Natural killer cell (primary cell): ENCODE data around the gene PTPRM. TPM values are rescaled to one million over a fixed set of nuclear protein-coding genes. Genes with fewer than 3 reads are reported as not detected.

Source experiments
- ATAC-seq, 3 donors: fragments of 150-1000 bp in 2 of 3; fragments of 200-7000 bp in 1 of 3; cut with Tn5 transposase; 1 replicate in 1 of 3; 2 replicates in 2 of 3; pipeline ENCODE4 v1.10.0; 2021; ENCODE audit warnings: mild to moderate bottlenecking in 2 of 3, moderate library complexity in 2 of 3
- DNase-seq, 2 donors: peaks; one replicate each; pipeline versions ENCODE4 v3.0.0 to v3.0.0-alpha.2; 2013 to 2021; ENCODE audit warnings: mixed read lengths in 1 of 2
- H3K27ac ChIP-seq: one replicate; pipeline ENCODE4 v1.5.1; 2013; ENCODE audit warnings: mild to moderate bottlenecking, low read length
- H3K27me3 ChIP-seq: one replicate; pipeline ENCODE4 v1.6.1; 2013; ENCODE audit warnings: low read length; ENCODE audit not compliant: control insufficient read depth, insufficient read depth
- H3K36me3 ChIP-seq: one replicate; pipeline ENCODE4 v1.6.1; 2013; ENCODE audit warnings: low read length; ENCODE audit not compliant: control insufficient read depth, insufficient read depth
- H3K4me1 ChIP-seq: one replicate; pipeline ENCODE4 v1.6.1; 2013; ENCODE audit warnings: low read length; ENCODE audit not compliant: control insufficient read depth, insufficient read depth
- H3K4me3 ChIP-seq: one replicate; pipeline ENCODE4 v1.5.1; 2013; ENCODE audit warnings: low read length
- H3K9me3 ChIP-seq: one replicate; pipeline ENCODE4 v1.6.1; 2013; ENCODE audit warnings: low read length; ENCODE audit not compliant: control insufficient read depth, insufficient read depth
- H3K27ac Mint-ChIP-seq, 2 donors: one replicate each; pipeline ENCODE4 v1.8.0; 2022; ENCODE audit warnings: mild to moderate bottlenecking in 2 of 2, mixed read lengths in 2 of 2, moderate library complexity in 1 of 2
- H3K27me3 Mint-ChIP-seq, 2 donors: one replicate each; pipeline ENCODE4 v1.8.0; 2022; ENCODE audit warnings: low read depth in 2 of 2, mixed read lengths in 2 of 2
- H3K36me3 Mint-ChIP-seq: one replicate; pipeline ENCODE4 v1.8.0; 2022; ENCODE audit warnings: mixed read lengths
- H3K4me1 Mint-ChIP-seq, 2 donors: one replicate each; pipeline ENCODE4 v1.8.0; 2022; ENCODE audit warnings: mixed read lengths in 2 of 2
- H3K4me3 Mint-ChIP-seq: one replicate; pipeline ENCODE4 v1.8.0; 2022; ENCODE audit warnings: mild to moderate bottlenecking, moderate library complexity, mixed read lengths
- H3K9me3 Mint-ChIP-seq, 2 donors: one replicate each; pipeline ENCODE4 v1.8.0; 2022; ENCODE audit warnings: mixed read lengths in 2 of 2
- WGBS: methylation state at CpG from one replicate; pipeline ENCODE4 v1.1.7; 2013; ENCODE audit warnings: missing lambda C conversion rate; ENCODE audit not compliant: insufficient coverage; 5-methylcytosine and 5-hydroxymethylcytosine counted together
- intact Hi-C: fragments of 100-400 bp; cut with micrococcal nuclease; formaldehyde crosslinking; loops from one replicate; pipeline ENCODE4 v1.14.2; 2022
- total RNA-seq, 4 donors: library from RNA; stranded (reverse); fragments of 120-200 nt in 1 of 4; gene quantifications; one replicate each; pipeline versions ENCODE4 v1.2.3 to v1.2.4, GENCODE V29; 2013 to 2022
- TF ChIP-seq, protein P1 (sequence below): fragments of 200-600 bp; IDR thresholded peaks from one replicate; pipeline ENCODE4 v1.8.0; 2022; ENCODE audit warnings: antibody characterized with exemption

The PTPRM gene
- total RNA-seq, 3 donors from 2014 or later (not counting 1 experiment from before 2014, with no cell fraction given) = 5.0 to 13.2 (median 12.1) TPM

DNA sequence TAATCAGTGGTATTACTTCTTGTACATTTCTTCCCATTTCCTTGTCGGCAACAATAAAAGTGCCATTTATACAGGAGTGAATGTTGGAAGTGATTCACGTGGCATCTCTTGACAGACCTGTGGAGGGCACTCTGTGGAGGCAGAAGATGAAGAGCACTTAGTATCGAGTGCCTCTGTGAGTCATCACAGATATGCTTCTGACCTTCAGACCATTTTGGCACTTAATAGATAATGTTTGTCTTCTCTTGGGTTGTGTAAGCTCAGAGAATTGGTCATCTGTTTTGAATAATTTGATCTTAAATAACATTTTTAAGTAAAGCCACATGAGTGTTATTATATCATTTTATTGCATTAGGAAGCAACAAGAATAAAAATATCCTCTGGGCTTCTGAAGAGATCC, 305.5 kb downstream of the PTPRM start:
- no peak for ATAC-seq
- H3K4me1 Mint-ChIP-seq = no peaks in the 10 kb centered on the region
- H3K9me3 Mint-ChIP-seq = peaks cover 4 to 9% of the 10 kb centered on the region in 2 donors
- H3K36me3 Mint-ChIP-seq = peaks cover 6% of the 10 kb centered on the region
- Histone ChIP-seq H3K4me3 (no peak overlapping the region), H3K27ac (no peak overlapping the region), H3K4me1 (no peaks in the 10 kb centered on the region), H3K36me3 (no peaks in the 10 kb centered on the region), H3K27me3 (no peaks in the 10 kb centered on the region), H3K9me3 (no peaks in the 10 kb centered on the region)
- intact Hi-C loops = no loop called here
- no peak for DNase-seq
- TF ChIP-seq, protein P1, sequence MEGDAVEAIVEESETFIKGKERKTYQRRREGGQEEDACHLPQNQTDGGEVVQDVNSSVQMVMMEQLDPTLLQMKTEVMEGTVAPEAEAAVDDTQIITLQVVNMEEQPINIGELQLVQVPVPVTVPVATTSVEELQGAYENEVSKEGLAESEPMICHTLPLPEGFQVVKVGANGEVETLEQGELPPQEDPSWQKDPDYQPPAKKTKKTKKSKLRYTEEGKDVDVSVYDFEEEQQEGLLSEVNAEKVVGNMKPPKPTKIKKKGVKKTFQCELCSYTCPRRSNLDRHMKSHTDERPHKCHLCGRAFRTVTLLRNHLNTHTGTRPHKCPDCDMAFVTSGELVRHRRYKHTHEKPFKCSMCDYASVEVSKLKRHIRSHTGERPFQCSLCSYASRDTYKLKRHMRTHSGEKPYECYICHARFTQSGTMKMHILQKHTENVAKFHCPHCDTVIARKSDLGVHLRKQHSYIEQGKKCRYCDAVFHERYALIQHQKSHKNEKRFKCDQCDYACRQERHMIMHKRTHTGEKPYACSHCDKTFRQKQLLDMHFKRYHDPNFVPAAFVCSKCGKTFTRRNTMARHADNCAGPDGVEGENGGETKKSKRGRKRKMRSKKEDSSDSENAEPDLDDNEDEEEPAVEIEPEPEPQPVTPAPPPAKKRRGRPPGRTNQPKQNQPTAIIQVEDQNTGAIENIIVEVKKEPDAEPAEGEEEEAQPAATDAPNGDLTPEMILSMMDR = no peak
- no peaks in the 10 kb centered on the region for H3K27me3 Mint-ChIP-seq
- no peak overlapping the region for H3K4me3 Mint-ChIP-seq
- 87% methylated on average over 3 of the region's 3 CpGs for WGBS
- H3K27ac Mint-ChIP-seq = no peak overlapping the region

DNA sequence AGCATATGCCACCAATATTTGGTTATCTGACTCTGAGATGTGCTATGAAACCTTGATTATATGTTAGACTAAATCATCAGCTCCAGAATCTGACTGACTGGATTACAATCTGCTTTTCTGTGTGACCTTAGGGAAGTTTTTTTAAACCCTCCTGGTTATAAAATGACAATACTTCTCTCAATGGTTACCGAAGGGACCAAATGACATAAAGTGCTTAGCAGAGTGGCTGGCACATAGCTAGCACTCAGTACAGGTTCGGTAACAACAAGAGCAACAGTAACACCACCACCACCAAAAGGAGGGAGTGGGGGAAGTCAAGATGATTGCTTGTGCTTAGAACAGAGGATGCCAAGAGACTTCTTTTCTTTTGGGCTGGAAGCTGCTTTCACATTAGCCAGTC, 306.2 kb downstream of the PTPRM start:
- DNase-seq = no peak
- no peaks in the 10 kb centered on the region for H3K36me3 Mint-ChIP-seq
- H3K27ac Mint-ChIP-seq = no peak overlapping the region
- no peak for ATAC-seq
- Histone ChIP-seq H3K27me3 (no peaks in the 10 kb centered on the region), H3K4me1 (no peaks in the 10 kb centered on the region), H3K4me3 (no peak overlapping the region), H3K27ac (no peak overlapping the region), H3K9me3 (no peaks in the 10 kb centered on the region), H3K36me3 (no peaks in the 10 kb centered on the region)
- H3K27me3 Mint-ChIP-seq = no peaks in the 10 kb centered on the region
- H3K4me1 Mint-ChIP-seq = no peaks in the 10 kb centered on the region
- H3K4me3 Mint-ChIP-seq = no peak overlapping the region
- H3K9me3 Mint-ChIP-seq = peaks cover 0 to 3% of the 10 kb centered on the region in 2 donors
- TF ChIP-seq, protein P1 = no peak
- intact Hi-C loops = no loop called here
- WGBS = 100% methylated on average over 1 of the region's 2 CpGs

DNA sequence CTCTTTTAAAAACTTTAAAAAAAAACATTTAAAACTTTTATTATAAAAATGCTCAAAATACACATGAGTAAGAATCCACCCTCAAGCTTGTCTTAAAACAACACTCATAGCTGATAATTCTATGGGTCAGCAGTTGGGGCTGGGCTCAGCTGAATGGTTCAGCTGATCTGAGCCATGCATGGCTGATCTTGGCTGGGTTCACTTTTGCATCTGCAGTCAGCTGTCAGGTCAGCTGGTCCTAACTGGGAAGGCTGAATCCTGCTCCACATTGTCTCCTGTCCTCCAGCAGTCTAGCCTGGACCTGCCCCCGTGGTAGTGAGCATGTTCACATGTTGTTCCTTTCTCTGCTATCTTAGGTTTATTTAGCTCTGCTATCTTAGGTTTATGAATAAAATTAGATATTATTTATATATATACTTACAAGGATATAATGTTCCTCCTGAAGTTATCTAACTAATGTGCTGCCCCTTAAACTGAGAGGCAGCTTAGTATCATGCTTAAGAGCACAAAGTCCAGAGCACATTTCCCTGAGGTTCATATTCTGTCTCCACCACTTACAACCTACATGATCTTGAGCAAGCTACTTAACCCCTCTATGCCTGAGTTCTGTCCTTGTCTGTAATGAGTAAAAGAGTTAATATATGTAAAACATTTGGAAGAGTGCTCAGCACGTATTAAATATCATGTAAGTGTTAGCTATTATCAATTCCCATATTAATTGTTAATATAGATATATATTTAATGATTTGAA, 309.4 kb downstream of the PTPRM start:
- H3K36me3 Mint-ChIP-seq = no peaks in the 10 kb centered on the region
- no peak overlapping the region for H3K4me3 Mint-ChIP-seq
- Histone ChIP-seq H3K4me3 (no peak overlapping the region), H3K4me1 (no peaks in the 10 kb centered on the region), H3K9me3 (no peaks in the 10 kb centered on the region), H3K36me3 (no peaks in the 10 kb centered on the region), H3K27ac (no peak overlapping the region), H3K27me3 (no peaks in the 10 kb centered on the region)
- H3K27ac Mint-ChIP-seq = no peak overlapping the region
- no peak for DNase-seq
- H3K4me1 Mint-ChIP-seq = no peaks in the 10 kb centered on the region
- no peak for ATAC-seq
- intact Hi-C loops = no loop called here
- H3K27me3 Mint-ChIP-seq = no peaks in the 10 kb centered on the region
- TF ChIP-seq, protein P1 = no peak
- no CpG with 5 or more reads among the region's 2 CpGs for WGBS
- H3K9me3 Mint-ChIP-seq = peaks cover 0 to 6% of the 10 kb centered on the region in 2 donors

DNA sequence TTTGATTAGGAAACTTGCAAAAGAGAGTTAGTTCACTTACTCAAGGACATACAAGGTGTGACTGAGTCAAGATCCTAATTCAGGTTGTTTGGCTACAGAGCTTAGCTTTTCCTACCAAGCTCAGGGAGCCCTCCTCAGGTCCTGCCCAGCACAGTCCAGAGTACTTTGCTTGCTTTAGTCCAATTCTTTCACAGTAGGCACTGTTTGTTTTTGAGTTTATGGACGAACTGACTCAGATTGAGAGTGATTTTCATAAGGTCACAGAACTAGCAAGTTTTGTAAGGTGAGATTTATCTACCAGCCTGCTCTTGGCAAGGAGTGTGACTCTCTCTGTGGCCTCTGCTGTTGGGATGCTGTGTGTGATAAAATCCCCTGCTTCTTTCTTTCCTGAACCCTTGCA, 310.5 kb downstream of the PTPRM start:
- WGBS = 58% methylated on average over 1 of the region's 1 CpG
- ATAC-seq (no peak), DNase-seq (no peak)
- TF ChIP-seq, protein P1 = no peak
- Mint-ChIP-seq H3K36me3 (no peaks in the 10 kb centered on the region), H3K4me1 (no peaks in the 10 kb centered on the region), H3K4me3 (no peak overlapping the region), H3K27me3 (no peaks in the 10 kb centered on the region), H3K27ac (no peak overlapping the region), H3K9me3 (peaks cover 0 to 6% of the 10 kb centered on the region in 2 donors)
- intact Hi-C loops = no loop called here
- H3K36me3 ChIP-seq = no peaks in the 10 kb centered on the region
- no peak overlapping the region for H3K27ac ChIP-seq
- no peaks in the 10 kb centered on the region for H3K27me3 ChIP-seq
- H3K4me1 ChIP-seq = no peaks in the 10 kb centered on the region
- H3K4me3 ChIP-seq = no peak overlapping the region
- no peaks in the 10 kb centered on the region for H3K9me3 ChIP-seq
